Measurements from ENCODE around the gene ZNF37A.

DNA sequence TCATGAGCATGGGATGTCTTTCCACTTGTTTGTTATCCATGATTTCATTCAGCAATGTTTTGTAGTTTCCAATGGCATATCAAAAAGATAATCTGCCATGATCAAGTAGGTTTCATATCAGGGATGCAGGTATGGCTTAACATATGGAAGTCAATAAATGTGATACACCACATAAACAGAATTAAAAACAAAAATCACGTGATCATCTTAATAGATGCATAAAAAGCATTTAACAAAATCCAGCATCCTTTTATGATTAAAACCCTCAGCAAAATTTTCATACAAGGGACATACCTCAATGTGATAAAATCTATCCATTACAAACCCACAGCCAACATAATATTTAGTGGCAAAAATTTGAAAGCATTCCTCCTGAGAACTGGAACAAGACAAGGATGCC is 90.3 kb downstream of the ZNF37A start:
- TF ChIP-seq BHLHE40 (IDR thresholded peaks at IDR 0.05; ENCODE audit: borderline replicate concordance) (no peak), SUZ12 (IDR thresholded peaks at IDR 0.05) (no peak), FOXA1 (IDR thresholded peaks at IDR 0.05) (no peak), SP1 (IDR thresholded peaks at IDR 0.05) (no peak), HDGF (IDR thresholded peaks at IDR 0.05; ENCODE audit: borderline replicate concordance) (no peak)
